Neural progenitor cell (in vitro differentiated cells): ENCODE measurements around the gene SEMA6A.

ENCODE experiments used
- CTCF ChIP-seq: fragments of 200-600 bp; sonication (generic); IDR thresholded peaks from 2 replicates; pipeline ENCODE4 v1.5.1; 2017; ENCODE audit warnings: antibody characterized with exemption, mild to moderate bottlenecking
- EZH2 ChIP-seq: fragments of 200-600 bp; sonication (generic); IDR thresholded peaks from 2 replicates; pipeline ENCODE4 v1.6.1; 2017; ENCODE audit warnings: antibody characterized with exemption, mild to moderate bottlenecking, moderate library complexity

GRCh38 chr5:116559239-116559638 is 15.4 kb downstream of the SEMA6A start:
- TF ChIP-seq EZH2: no peak
- TF ChIP-seq CTCF: no peak
